HEK293 (cell line): ENCODE data around the gene ZNF460.

Source experiments
- TCF7L2 ChIP-seq: IDR thresholded peaks from 2 replicates; pipeline ENCODE4 v1.6.1; 2011; ENCODE audit warnings: low read depth, mild to moderate bottlenecking, inconsistent platforms, low read length, moderate library complexity, borderline replicate concordance
- ZBTB1 ChIP-seq: fragments of 450-650 bp; formaldehyde crosslinking; IDR thresholded peaks from 2 replicates; pipeline ENCODE4 v1.5.1; 2016; ENCODE audit warnings: missing biosample characterization, missing genetic modification characterization
- ZNF274 ChIP-seq, 2 experiments: fragments of 200-500 bp in 1 of 2; fragments of 450-650 bp in 1 of 2; sonication (Bioruptor generic) in 1 of 2; formaldehyde crosslinking in 1 of 2; IDR thresholded peaks; 2 replicates each; pipeline versions ENCODE4 v1.5.1 to v1.6.1; 2014 to 2016; ENCODE audit warnings: borderline replicate concordance in 1 of 2, inconsistent platforms in 1 of 2, low read length in 1 of 2, missing biosample characterization in 1 of 2, missing genetic modification characterization in 1 of 2
- ZNF747 ChIP-seq: fragments of 450-650 bp; formaldehyde crosslinking; IDR thresholded peaks from 2 replicates; pipeline ENCODE4 v1.5.1; 2016; ENCODE audit warnings: missing biosample characterization, missing genetic modification characterization
- ZNF830 ChIP-seq: fragments of 450-650 bp; IDR thresholded peaks from 2 replicates; pipeline ENCODE4 v1.5.0; 2018; ENCODE audit warnings: missing biosample characterization, missing genetic modification characterization, low read depth, mild to moderate bottlenecking, moderate library complexity
- TF ChIP-seq, protein P1 (sequence below): fragments of 450-650 bp; formaldehyde crosslinking; IDR thresholded peaks from 2 replicates; pipeline ENCODE4 v1.5.1; 2016; ENCODE audit warnings: missing biosample characterization, missing genetic modification characterization
- TF ChIP-seq, protein P2 (sequence below): fragments of 450-650 bp; formaldehyde crosslinking; IDR thresholded peaks from 2 replicates; pipeline ENCODE4 v1.5.1; 2016; ENCODE audit warnings: missing biosample characterization, missing genetic modification characterization
- TF ChIP-seq, protein P3 (sequence below): fragments of 450-650 bp; formaldehyde crosslinking; IDR thresholded peaks from 2 replicates; pipeline ENCODE4 v1.5.1; 2016; ENCODE audit warnings: missing biosample characterization, missing genetic modification characterization, low read depth
- TF ChIP-seq, protein P4 (sequence below): fragments of 450-650 bp; formaldehyde crosslinking; IDR thresholded peaks from 2 replicates; pipeline ENCODE4 v1.5.1; 2017; ENCODE audit warnings: missing biosample characterization, mild to moderate bottlenecking, missing genetic modification characterization, moderate library complexity
- TF ChIP-seq, protein P5 (sequence below): fragments of 450-650 bp; formaldehyde crosslinking; IDR thresholded peaks from 2 replicates; pipeline ENCODE4 v1.5.1; 2017; ENCODE audit warnings: missing biosample characterization, missing genetic modification characterization

DNA sequence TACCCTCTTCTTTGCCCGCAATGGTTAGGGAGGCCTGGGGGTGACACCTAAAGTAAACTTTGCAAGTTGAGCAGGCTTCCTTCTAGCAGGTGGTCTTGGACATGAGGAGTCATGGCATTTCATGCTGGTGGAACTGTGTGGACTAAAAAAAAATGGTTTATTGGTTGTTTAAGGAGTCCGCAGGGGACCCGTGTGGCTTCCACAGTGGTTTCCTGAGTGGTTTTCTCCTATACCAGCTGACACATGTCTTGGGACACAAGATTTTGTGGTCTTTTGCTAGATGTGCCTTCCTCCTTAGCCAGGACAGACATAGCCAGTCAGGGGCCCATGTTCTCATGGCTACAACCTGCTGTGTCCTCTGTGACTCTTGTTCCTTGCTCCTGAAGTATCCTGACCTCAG, 41.5 kb downstream of the ZNF460 start:
- TF ChIP-seq, protein P1, sequence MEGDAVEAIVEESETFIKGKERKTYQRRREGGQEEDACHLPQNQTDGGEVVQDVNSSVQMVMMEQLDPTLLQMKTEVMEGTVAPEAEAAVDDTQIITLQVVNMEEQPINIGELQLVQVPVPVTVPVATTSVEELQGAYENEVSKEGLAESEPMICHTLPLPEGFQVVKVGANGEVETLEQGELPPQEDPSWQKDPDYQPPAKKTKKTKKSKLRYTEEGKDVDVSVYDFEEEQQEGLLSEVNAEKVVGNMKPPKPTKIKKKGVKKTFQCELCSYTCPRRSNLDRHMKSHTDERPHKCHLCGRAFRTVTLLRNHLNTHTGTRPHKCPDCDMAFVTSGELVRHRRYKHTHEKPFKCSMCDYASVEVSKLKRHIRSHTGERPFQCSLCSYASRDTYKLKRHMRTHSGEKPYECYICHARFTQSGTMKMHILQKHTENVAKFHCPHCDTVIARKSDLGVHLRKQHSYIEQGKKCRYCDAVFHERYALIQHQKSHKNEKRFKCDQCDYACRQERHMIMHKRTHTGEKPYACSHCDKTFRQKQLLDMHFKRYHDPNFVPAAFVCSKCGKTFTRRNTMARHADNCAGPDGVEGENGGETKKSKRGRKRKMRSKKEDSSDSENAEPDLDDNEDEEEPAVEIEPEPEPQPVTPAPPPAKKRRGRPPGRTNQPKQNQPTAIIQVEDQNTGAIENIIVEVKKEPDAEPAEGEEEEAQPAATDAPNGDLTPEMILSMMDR (tag by site-specific recombination), result no peak
- TF ChIP-seq, protein P2, sequence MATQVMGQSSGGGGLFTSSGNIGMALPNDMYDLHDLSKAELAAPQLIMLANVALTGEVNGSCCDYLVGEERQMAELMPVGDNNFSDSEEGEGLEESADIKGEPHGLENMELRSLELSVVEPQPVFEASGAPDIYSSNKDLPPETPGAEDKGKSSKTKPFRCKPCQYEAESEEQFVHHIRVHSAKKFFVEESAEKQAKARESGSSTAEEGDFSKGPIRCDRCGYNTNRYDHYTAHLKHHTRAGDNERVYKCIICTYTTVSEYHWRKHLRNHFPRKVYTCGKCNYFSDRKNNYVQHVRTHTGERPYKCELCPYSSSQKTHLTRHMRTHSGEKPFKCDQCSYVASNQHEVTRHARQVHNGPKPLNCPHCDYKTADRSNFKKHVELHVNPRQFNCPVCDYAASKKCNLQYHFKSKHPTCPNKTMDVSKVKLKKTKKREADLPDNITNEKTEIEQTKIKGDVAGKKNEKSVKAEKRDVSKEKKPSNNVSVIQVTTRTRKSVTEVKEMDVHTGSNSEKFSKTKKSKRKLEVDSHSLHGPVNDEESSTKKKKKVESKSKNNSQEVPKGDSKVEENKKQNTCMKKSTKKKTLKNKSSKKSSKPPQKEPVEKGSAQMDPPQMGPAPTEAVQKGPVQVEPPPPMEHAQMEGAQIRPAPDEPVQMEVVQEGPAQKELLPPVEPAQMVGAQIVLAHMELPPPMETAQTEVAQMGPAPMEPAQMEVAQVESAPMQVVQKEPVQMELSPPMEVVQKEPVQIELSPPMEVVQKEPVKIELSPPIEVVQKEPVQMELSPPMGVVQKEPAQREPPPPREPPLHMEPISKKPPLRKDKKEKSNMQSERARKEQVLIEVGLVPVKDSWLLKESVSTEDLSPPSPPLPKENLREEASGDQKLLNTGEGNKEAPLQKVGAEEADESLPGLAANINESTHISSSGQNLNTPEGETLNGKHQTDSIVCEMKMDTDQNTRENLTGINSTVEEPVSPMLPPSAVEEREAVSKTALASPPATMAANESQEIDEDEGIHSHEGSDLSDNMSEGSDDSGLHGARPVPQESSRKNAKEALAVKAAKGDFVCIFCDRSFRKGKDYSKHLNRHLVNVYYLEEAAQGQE (tag by site-specific recombination), result no peak
- TF ChIP-seq ZBTB1 (tag by site-specific recombination) (no peak), TCF7L2 (no peak), ZNF747 (tag by site-specific recombination) (no peak), ZNF830 (no peak), ZNF274 (IDR thresholded peaks at IDR 0.05; ENCODE audit: low read length) (no peak), ZNF274 (tag by site-specific recombination; IDR thresholded peaks at IDR 0.05; ENCODE audit: borderline replicate concordance) (no peak)
- TF ChIP-seq, protein P3, sequence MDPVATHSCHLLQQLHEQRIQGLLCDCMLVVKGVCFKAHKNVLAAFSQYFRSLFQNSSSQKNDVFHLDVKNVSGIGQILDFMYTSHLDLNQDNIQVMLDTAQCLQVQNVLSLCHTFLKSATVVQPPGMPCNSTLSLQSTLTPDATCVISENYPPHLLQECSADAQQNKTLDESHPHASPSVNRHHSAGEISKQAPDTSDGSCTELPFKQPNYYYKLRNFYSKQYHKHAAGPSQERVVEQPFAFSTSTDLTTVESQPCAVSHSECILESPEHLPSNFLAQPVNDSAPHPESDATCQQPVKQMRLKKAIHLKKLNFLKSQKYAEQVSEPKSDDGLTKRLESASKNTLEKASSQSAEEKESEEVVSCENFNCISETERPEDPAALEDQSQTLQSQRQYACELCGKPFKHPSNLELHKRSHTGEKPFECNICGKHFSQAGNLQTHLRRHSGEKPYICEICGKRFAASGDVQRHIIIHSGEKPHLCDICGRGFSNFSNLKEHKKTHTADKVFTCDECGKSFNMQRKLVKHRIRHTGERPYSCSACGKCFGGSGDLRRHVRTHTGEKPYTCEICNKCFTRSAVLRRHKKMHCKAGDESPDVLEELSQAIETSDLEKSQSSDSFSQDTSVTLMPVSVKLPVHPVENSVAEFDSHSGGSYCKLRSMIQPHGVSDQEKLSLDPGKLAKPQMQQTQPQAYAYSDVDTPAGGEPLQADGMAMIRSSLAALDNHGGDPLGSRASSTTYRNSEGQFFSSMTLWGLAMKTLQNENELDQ (tag by site-specific recombination), result no peak
- TF ChIP-seq, protein P4, sequence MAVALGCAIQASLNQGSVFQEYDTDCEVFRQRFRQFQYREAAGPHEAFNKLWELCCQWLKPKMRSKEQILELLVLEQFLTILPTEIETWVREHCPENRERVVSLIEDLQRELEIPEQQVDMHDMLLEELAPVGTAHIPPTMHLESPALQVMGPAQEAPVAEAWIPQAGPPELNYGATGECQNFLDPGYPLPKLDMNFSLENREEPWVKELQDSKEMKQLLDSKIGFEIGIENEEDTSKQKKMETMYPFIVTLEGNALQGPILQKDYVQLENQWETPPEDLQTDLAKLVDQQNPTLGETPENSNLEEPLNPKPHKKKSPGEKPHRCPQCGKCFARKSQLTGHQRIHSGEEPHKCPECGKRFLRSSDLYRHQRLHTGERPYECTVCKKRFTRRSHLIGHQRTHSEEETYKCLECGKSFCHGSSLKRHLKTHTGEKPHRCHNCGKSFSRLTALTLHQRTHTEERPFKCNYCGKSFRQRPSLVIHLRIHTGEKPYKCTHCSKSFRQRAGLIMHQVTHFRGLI (tag by site-specific recombination), result no peak
- TF ChIP-seq, protein P5, sequence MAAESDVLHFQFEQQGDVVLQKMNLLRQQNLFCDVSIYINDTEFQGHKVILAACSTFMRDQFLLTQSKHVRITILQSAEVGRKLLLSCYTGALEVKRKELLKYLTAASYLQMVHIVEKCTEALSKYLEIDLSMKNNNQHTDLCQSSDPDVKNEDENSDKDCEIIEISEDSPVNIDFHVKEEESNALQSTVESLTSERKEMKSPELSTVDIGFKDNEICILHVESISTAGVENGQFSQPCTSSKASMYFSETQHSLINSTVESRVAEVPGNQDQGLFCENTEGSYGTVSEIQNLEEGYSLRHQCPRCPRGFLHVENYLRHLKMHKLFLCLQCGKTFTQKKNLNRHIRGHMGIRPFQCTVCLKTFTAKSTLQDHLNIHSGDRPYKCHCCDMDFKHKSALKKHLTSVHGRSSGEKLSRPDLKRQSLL (tag by site-specific recombination), result no peak
